GM21737 (cell line): ENCODE results near the gene USP37.
A peak's percentile ranks its signal among the peaks of the same experiment; 100 is the strongest.

Experiments
- ATAC-seq: cut with Tn5 transposase; IDR thresholded peaks from one replicate; pipeline ENCODE4 v1.9.1; 2021; ENCODE audit warnings: mild to moderate bottlenecking, moderate library complexity; ENCODE audit not compliant: unreplicated experiment

USP37 gene

GRCh38 chr2:218568190-218569037 lies at the start of gene USP37, which contains the start of gene CNOT9:
USP37 (minus strand) TSS chr2:218568351; CDS start chr2:218558653, 9,698 bp downstream.
CNOT9 (plus strand) TSS chr2:218568839; CDS start chr2:218568955, 116 bp downstream.
- peak; percentile 83 for ATAC-seq

- ATAC-seq, result no peak
These were observed 47.7 kb upstream of the USP37 start for GRCh38 chr2:218615868-218616315.

- no peak for ATAC-seq
These were observed 39.4 kb upstream of the USP37 start, which contains the start of gene PLCD4 for GRCh38 chr2:218607436-218608115. PLCD4 (plus strand) TSS chr2:218607899; CDS start chr2:218615740, 7,841 bp downstream.

GRCh38 chr2:218605432-218605831 lies 37.3 kb upstream of the USP37 start:
- ATAC-seq, result no peak

- ATAC-seq, result no peak
These were observed 17.4 kb upstream of the USP37 start for GRCh38 chr2:218585541-218585940.

- ATAC-seq, result no peak
These were observed 16.1 kb upstream of the USP37 start for GRCh38 chr2:218583983-218584850.

GRCh38 chr2:218582076-218582475 lies 13.9 kb upstream of the USP37 start:
- no peak for ATAC-seq

GRCh38 chr2:218578272-218578877 lies 10.2 kb upstream of the USP37 start:
- no peak for ATAC-seq

GRCh38 chr2:218577482-218578220 lies 9.5 kb upstream of the USP37 start:
- ATAC-seq, result no peak

GRCh38 chr2:218576854-218577253 lies 8.7 kb upstream of the USP37 start:
- no peak for ATAC-seq

- no peak for ATAC-seq
These were observed 2.7 kb upstream of the USP37 start for GRCh38 chr2:218570850-218571249.

- ATAC-seq, result no peak
These were observed 1.7 kb upstream of the USP37 start for GRCh38 chr2:218569661-218570500.

GRCh38 chr2:218569038-218569431 lies 884 bp upstream of the USP37 start:
- ATAC-seq, result peak; percentile 25

GRCh38 chr2:218567797-218568189 lies 358 bp downstream of the USP37 start:
- peak; percentile 38 for ATAC-seq

- ATAC-seq, result no peak
These were observed 1.9 kb downstream of the USP37 start for GRCh38 chr2:218566296-218566695.

- no peak for ATAC-seq
These were observed 4.1 kb downstream of the USP37 start for GRCh38 chr2:218564056-218564455.

GRCh38 chr2:218558986-218559385 lies 9.2 kb downstream of the USP37 start:
- no peak for ATAC-seq

GRCh38 chr2:218557941-218558340 lies 10.2 kb downstream of the USP37 start:
- no peak for ATAC-seq

GRCh38 chr2:218555527-218555926 lies 12.6 kb downstream of the USP37 start:
- ATAC-seq, result no peak
